Ovary (tissue), 9 donors: ENCODE data around the gene DCLRE1C. TPM values are rescaled to one million over a fixed set of nuclear protein-coding genes. Genes with fewer than 3 reads are reported as not detected.

Experiments
- DNase-seq, 5 donors: peaks; one replicate each; pipeline ENCODE4 v3.0.0-alpha.2; 2019 to 2020
- H3K27ac ChIP-seq, 2 donors: fragments of 200-600 bp; one replicate each; pipeline versions ENCODE4 v1.5.1 to v1.8.0; 2019 to 2022
- H3K27me3 ChIP-seq: fragments of 200-600 bp; one replicate; pipeline ENCODE4 v1.8.0; 2022
- H3K36me3 ChIP-seq: fragments of 200-600 bp; sonication (generic); one replicate; pipeline ENCODE4 v1.5.1; 2019
- H3K4me1 ChIP-seq: one replicate; pipeline ENCODE4 v1.8.1; 2013; ENCODE audit warnings: mild to moderate bottlenecking, moderate library complexity; ENCODE audit not compliant: insufficient read depth
- H3K4me3 ChIP-seq: fragments of 200-600 bp; sonication (generic); one replicate; pipeline ENCODE4 v1.5.1; 2017
- H3K9me3 ChIP-seq, 2 donors: fragments of 200-600 bp in 1 of 2; sonication (generic) in 1 of 2; one replicate each; pipeline versions ENCODE4 v1.5.1 to v1.8.1; 2013 to 2019; ENCODE audit warnings: mild to moderate bottlenecking in 1 of 2, moderate library complexity in 1 of 2
- CTCF ChIP-seq, 3 donors: fragments of 450-650 bp in 2 of 3; fragments of 200-600 bp in 1 of 3; IDR thresholded peaks; one replicate each; pipeline versions ENCODE4 v1.5.1 to v1.8.0; 2016 to 2022; ENCODE audit warnings: antibody characterized with exemption in 3 of 3, mild to moderate bottlenecking in 1 of 3
- EP300 ChIP-seq: sonication (generic); formaldehyde crosslinking; IDR thresholded peaks from one replicate; pipeline ENCODE4 v1.6.1; 2017; ENCODE audit warnings: antibody characterized with exemption
- POLR2A ChIP-seq: fragments of 450-650 bp; IDR thresholded peaks from one replicate; pipeline ENCODE4 v1.6.1; 2017; ENCODE audit warnings: antibody characterized with exemption, mild to moderate bottlenecking, moderate library complexity
- WGBS, 3 donors: extraction: QIAGEN DNeasy Blood & Tissue Kit in 1 of 3; methylation state at CpG; one replicate each; pipeline versions ENCODE4 v1.1.5 to v1.1.7; 2013 to 2017; 5-methylcytosine and 5-hydroxymethylcytosine counted together
- intact Hi-C, 4 donors: fragments of 100-400 bp; cut with DNase I; formaldehyde crosslinking; loops; one replicate each; pipeline versions ENCODE4 v1.11.0 to v1.15.1; 2022 to 2023
- polyA plus RNA-seq, 2 donors: library from polyadenylated mRNA; stranded (reverse); fragments of 200-250 nt in 1 of 2; fragments of 350-450 nt in 1 of 2; fragmentation: Illumina TruSeq in 1 of 2; extraction: RNeasy Lipid Tissue Mini Kit (QIAGEN cat#74804) in 1 of 2; gene quantifications; one replicate each; pipeline ENCODE4 v1.2.3, GENCODE V29; 2013 to 2014
- total RNA-seq, 7 donors: library from RNA; depleted of rRNA in 2 of 7; stranded (reverse); fragments of >200 nt in 2 of 7; fragmentation: NEBNext Ultra II Directional in 3 of 7; extraction: Animal tissue kit (Norgen Biotek cat#: 25700) in 3 of 7; gene quantifications; one replicate each; pipeline versions ENCODE4 v1.1.0 to v1.2.4, GENCODE V29; 2016 to 2023
- donor health status: DM: no; HTN: no; CAD: no; lungs with moderate emphysema.
- donor health status: DM: no; HTN: no; CAD: no.
- donor health status: Bipolar disorder and iron deficiency.
- donor health status: DM: yes; HTN: yes; CAD: no.
- donor health status: DM: no; HTN: no; CAD: no.
- donor health status: DM: yes; HTN: yes; CAD: no.

Gene DCLRE1C
- total and polyA plus RNA-seq, 9 donors, result 5.0 to 12.9 (median 8.8) TPM

GRCh38 chr10:14926722-14927416 is 27.0 kb downstream of the DCLRE1C start:
- Histone ChIP-seq H3K27me3 (no peaks in the 10 kb centered on the region), H3K27ac (no peak overlapping the region), H3K36me3 (no peaks in the 10 kb centered on the region), H3K9me3 (no peaks in the 10 kb centered on the region), H3K4me1 (no peaks in the 10 kb centered on the region), H3K4me3 (no peak overlapping the region)
- intact Hi-C loops, result no loop called here
- DNase-seq, result no peak
- TF ChIP-seq POLR2A (no peak), CTCF (IDR thresholded peaks at IDR 0.05) (no peak), EP300 (no peak)
- WGBS, 3 donors, result 93 to 98% (median 96%) methylated on average over 13 of the region's 13 CpGs

- Histone ChIP-seq H3K36me3 (no peaks in the 10 kb centered on the region), H3K4me3 (no peak overlapping the region), H3K27me3 (no peaks in the 10 kb centered on the region), H3K27ac (no peak overlapping the region), H3K9me3 (no peaks in the 10 kb centered on the region), H3K4me1 (no peaks in the 10 kb centered on the region)
- intact Hi-C loops, result no loop called here
- TF ChIP-seq POLR2A, result no peak
- TF ChIP-seq EP300, result no peak
- WGBS, 3 donors, result 92 to 96% (median 94%) methylated on average over 8 of the region's 8 CpGs
- no peak for DNase-seq
Measured at GRCh38 chr10:14926061-14926470, 27.8 kb downstream of the DCLRE1C start.

- TF ChIP-seq EP300, result no peak
- no peak for TF ChIP-seq CTCF (IDR thresholded peaks at IDR 0.05)
- no peak for TF ChIP-seq POLR2A
- DNase-seq, result no peak
- 93 to 97% (median 95%) methylated on average over 2 of the region's 2 CpGs for WGBS, 3 donors
- Histone ChIP-seq H3K9me3 (no peaks in the 10 kb centered on the region), H3K36me3 (no peaks in the 10 kb centered on the region), H3K4me1 (no peaks in the 10 kb centered on the region), H3K27ac (no peak overlapping the region), H3K27me3 (no peaks in the 10 kb centered on the region), H3K4me3 (no peak overlapping the region)
- intact Hi-C loops, result no loop called here
Measured at GRCh38 chr10:14925268-14925667, 28.6 kb downstream of the DCLRE1C start.

- Histone ChIP-seq H3K36me3 (no peaks in the 10 kb centered on the region), H3K9me3 (no peaks in the 10 kb centered on the region), H3K27ac (no peak overlapping the region), H3K27me3 (no peaks in the 10 kb centered on the region), H3K4me3 (no peak overlapping the region), H3K4me1 (no peaks in the 10 kb centered on the region)
- WGBS, 3 donors, result 94 to 96% (median 95%) methylated on average over 7 of the region's 7 CpGs
- DNase-seq, result no peak
- intact Hi-C loops, result no loop called here
- no peak for TF ChIP-seq CTCF (IDR thresholded peaks at IDR 0.05)
- no peak for TF ChIP-seq EP300
- TF ChIP-seq POLR2A, result no peak
Measured at GRCh38 chr10:14924013-14924412, 29.9 kb downstream of the DCLRE1C start.

- no peak for DNase-seq
- Histone ChIP-seq H3K27ac (no peak overlapping the region), H3K9me3 (peaks cover 0 to 7% of the 10 kb centered on the region in 2 donors), H3K36me3 (no peaks in the 10 kb centered on the region), H3K4me1 (no peaks in the 10 kb centered on the region), H3K27me3 (no peaks in the 10 kb centered on the region), H3K4me3 (no peak overlapping the region)
- WGBS, 3 donors, result 83 to 89% (median 86%) methylated on average over 3 of the region's 3 CpGs
- intact Hi-C loops, result no loop called here
- TF ChIP-seq POLR2A, result no peak
- no peak for TF ChIP-seq CTCF (IDR thresholded peaks at IDR 0.05)
- no peak for TF ChIP-seq EP300
Measured at GRCh38 chr10:14918964-14919363, 34.9 kb downstream of the DCLRE1C start.
